WTC11 (cell line): ENCODE data around the gene TPSAB1. TPM values are rescaled to one million over a fixed set of nuclear protein-coding genes. Genes with fewer than 3 reads are reported as not detected.

ENCODE experiments used
- ATAC-seq: fragments of 200-7000 bp; cut with Tn5 transposase; 2 replicates; pipeline ENCODE4 v1.10.0; 2021; ENCODE audit warnings: mild to moderate bottlenecking, moderate library complexity
- CTCF ChIA-PET: fragments of 300-600 bp; sonication (Branson Sonifier 250); formaldehyde crosslinking; loops from one replicate; lab custom pipeline; 2021; ENCODE audit warnings: antibody characterized with exemption; lab: Charles Lee
- POLR2A ChIA-PET: fragments of 350-600 bp; sonication (Branson Sonifier 250); formaldehyde crosslinking; loops from one replicate; lab custom pipeline; 2021; ENCODE audit warnings: antibody characterized with exemption; lab: Charles Lee
- DNase-seq: peaks from one replicate; pipeline ENCODE4 v3.0.0; 2021; ENCODE audit warnings: low spot score
- H3K27ac Mint-ChIP-seq: 2 replicates; pipeline ENCODE4 v1.8.0; 2021; ENCODE audit warnings: mixed read lengths
- H3K27me3 Mint-ChIP-seq: 2 replicates; pipeline ENCODE4 v1.8.0; 2021; ENCODE audit warnings: low read depth, mild to moderate bottlenecking, moderate library complexity, mixed read lengths
- H3K36me3 Mint-ChIP-seq: 2 replicates; pipeline ENCODE4 v1.8.0; 2021; ENCODE audit warnings: mixed read lengths
- H3K4me1 Mint-ChIP-seq: 2 replicates; pipeline ENCODE4 v1.8.0; 2022; ENCODE audit warnings: mixed read lengths
- H3K4me3 Mint-ChIP-seq: 2 replicates; pipeline ENCODE4 v1.8.0; 2021; ENCODE audit warnings: mild to moderate bottlenecking, moderate library complexity, mixed read lengths
- H3K9me3 Mint-ChIP-seq: 2 replicates; pipeline ENCODE4 v1.8.0; 2021; ENCODE audit warnings: mixed read lengths
- ATF1 ChIP-seq: sonication (generic); formaldehyde crosslinking; IDR thresholded peaks from 2 replicates; pipeline ENCODE4 v1.8.1; 2023; ENCODE audit warnings: mild to moderate bottlenecking, moderate library complexity, missing genetic modification reagents
- CDX4 ChIP-seq: fragments of 250-450 bp; sonication (Bioruptor Pico); IDR thresholded peaks from 2 replicates; pipeline ENCODE4 v1.9.0; 2021; ENCODE audit warnings: moderate library complexity, mild to moderate bottlenecking, inconsistent platforms, borderline replicate concordance
- CREB1 ChIP-seq: sonication (generic); formaldehyde crosslinking; IDR thresholded peaks from 2 replicates; pipeline ENCODE4 v1.8.0; 2023; ENCODE audit warnings: mild to moderate bottlenecking, missing genetic modification reagents
- FOXK1 ChIP-seq: sonication (generic); formaldehyde crosslinking; IDR thresholded peaks from 2 replicates; pipeline ENCODE4 v1.8.0; 2022; ENCODE audit warnings: mild to moderate bottlenecking, moderate library complexity, missing genetic modification reagents
- GTF2I ChIP-seq: fragments of 250-450 bp; sonication (Bioruptor Pico); conservative IDR thresholded peaks from 2 replicates; pipeline ENCODE4 v1.4.0; 2021; ENCODE audit warnings: mild to moderate bottlenecking
- KAT7 ChIP-seq: sonication (generic); formaldehyde crosslinking; IDR thresholded peaks from 2 replicates; pipeline ENCODE4 v1.8.1; 2023; ENCODE audit warnings: missing genetic modification reagents, mild to moderate bottlenecking, borderline replicate concordance
- PREB ChIP-seq: sonication (generic); formaldehyde crosslinking; IDR thresholded peaks from 2 replicates; pipeline ENCODE4 v1.8.1; 2022; ENCODE audit warnings: mild to moderate bottlenecking, missing genetic modification reagents, moderate library complexity, borderline replicate concordance
- RORB ChIP-seq: fragments of 250-450 bp; sonication (Bioruptor Pico); IDR thresholded peaks from 2 replicates; pipeline ENCODE4 v1.9.0; 2021; ENCODE audit warnings: mild to moderate bottlenecking
- TP53 ChIP-seq: sonication (generic); formaldehyde crosslinking; IDR thresholded peaks from 2 replicates; pipeline ENCODE4 v1.8.1; 2023; ENCODE audit warnings: mild to moderate bottlenecking, missing genetic modification reagents
- ZBTB21 ChIP-seq: sonication (generic); formaldehyde crosslinking; IDR thresholded peaks from 2 replicates; pipeline ENCODE4 v1.8.1; 2023; ENCODE audit warnings: mild to moderate bottlenecking, missing genetic modification reagents, borderline replicate concordance
- ZNF232 ChIP-seq: sonication (generic); formaldehyde crosslinking; IDR thresholded peaks from 2 replicates; pipeline ENCODE4 v1.8.0; 2022; ENCODE audit warnings: mild to moderate bottlenecking, missing genetic modification reagents
- ZNF263 ChIP-seq: sonication (generic); formaldehyde crosslinking; IDR thresholded peaks from 2 replicates; pipeline ENCODE4 v1.8.1; 2022; ENCODE audit warnings: low read depth, mild to moderate bottlenecking, moderate library complexity, missing genetic modification reagents
- ZNF281 ChIP-seq: sonication (generic); formaldehyde crosslinking; IDR thresholded peaks from 2 replicates; pipeline ENCODE4 v1.8.0; 2023; ENCODE audit warnings: mild to moderate bottlenecking, missing genetic modification reagents
- ZNF423 ChIP-seq: fragments of 250-450 bp; sonication (Bioruptor Pico); IDR thresholded peaks from 2 replicates; pipeline ENCODE4 v2.1.2; 2022; ENCODE audit warnings: mild to moderate bottlenecking, moderate library complexity
- total RNA-seq: library from RNA; stranded (reverse); gene quantifications from 3 replicates; pipeline ENCODE4 v1.2.3, GENCODE V29; 2021
- TF ChIP-seq, protein P1 (sequence below): sonication (generic); formaldehyde crosslinking; IDR thresholded peaks from 2 replicates; pipeline ENCODE4 v1.8.1; 2022; ENCODE audit warnings: low read depth, mild to moderate bottlenecking, moderate library complexity, missing genetic modification reagents, borderline replicate concordance
- TF ChIP-seq, protein P2 (sequence below): sonication (generic); formaldehyde crosslinking; conservative IDR thresholded peaks from 2 replicates; pipeline ENCODE4 v1.8.1; 2022; ENCODE audit warnings: mild to moderate bottlenecking, missing genetic modification reagents
- TF ChIP-seq, protein P3 (sequence below): fragments of 250-450 bp; sonication (Bioruptor Pico); IDR thresholded peaks from 2 replicates; pipeline ENCODE4 v1.9.0; 2021; ENCODE audit warnings: mild to moderate bottlenecking, borderline replicate concordance

TPSAB1 gene
- total RNA-seq, 1 experiment from 2014 or later = not detected

- Mint-ChIP-seq H3K27ac (no peak overlapping the region), H3K27me3 (peaks cover 27% of the 10 kb centered on the region), H3K36me3 (no peaks in the 10 kb centered on the region), H3K4me3 (no peak overlapping the region), H3K4me1 (peaks cover 7% of the 10 kb centered on the region), H3K9me3 (no peaks in the 10 kb centered on the region)
- ATAC-seq (no peak), DNase-seq (no peak)
- TF ChIP-seq, protein P1, sequence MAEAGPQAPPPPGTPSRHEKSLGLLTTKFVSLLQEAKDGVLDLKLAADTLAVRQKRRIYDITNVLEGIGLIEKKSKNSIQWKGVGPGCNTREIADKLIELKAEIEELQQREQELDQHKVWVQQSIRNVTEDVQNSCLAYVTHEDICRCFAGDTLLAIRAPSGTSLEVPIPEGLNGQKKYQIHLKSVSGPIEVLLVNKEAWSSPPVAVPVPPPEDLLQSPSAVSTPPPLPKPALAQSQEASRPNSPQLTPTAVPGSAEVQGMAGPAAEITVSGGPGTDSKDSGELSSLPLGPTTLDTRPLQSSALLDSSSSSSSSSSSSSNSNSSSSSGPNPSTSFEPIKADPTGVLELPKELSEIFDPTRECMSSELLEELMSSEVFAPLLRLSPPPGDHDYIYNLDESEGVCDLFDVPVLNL = no peak
- TF ChIP-seq ATF1 = no peak
- no peak for TF ChIP-seq PREB (CRISPR knock-in tag)
- no peak for TF ChIP-seq ZNF232 (CRISPR knock-in tag)
- TF ChIP-seq TP53 (CRISPR knock-in tag) = no peak
- no peak for TF ChIP-seq FOXK1 (CRISPR knock-in tag)
- TF ChIP-seq ZNF423 = no peak
- TF ChIP-seq ZBTB21 (CRISPR knock-in tag) = no peak
- ChIA-PET POLR2A (no interaction called here), CTCF (interaction anchor here (0.6 to 1.5 kb wide), 5 partner anchors 13 to 511 kb away, joined by 3 to 11 read pairs (median 4); no protein-coding TSS in a partner anchor)
Measured at GRCh38 chr16:1283996-1284616, 43.6 kb downstream of the TPSAB1 start.

- TF ChIP-seq ZNF263 (no peak), CDX4 (CRISPR knock-in tag) (no peak), KAT7 (CRISPR knock-in tag) (no peak), GTF2I (CRISPR knock-in tag) (no peak), ZNF281 (no peak), CREB1 (CRISPR knock-in tag) (no peak), RORB (no peak)
- TF ChIP-seq, protein P2, sequence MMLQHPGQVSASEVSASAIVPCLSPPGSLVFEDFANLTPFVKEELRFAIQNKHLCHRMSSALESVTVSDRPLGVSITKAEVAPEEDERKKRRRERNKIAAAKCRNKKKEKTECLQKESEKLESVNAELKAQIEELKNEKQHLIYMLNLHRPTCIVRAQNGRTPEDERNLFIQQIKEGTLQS (CRISPR knock-in tag) = no peak
- TF ChIP-seq, protein P3, sequence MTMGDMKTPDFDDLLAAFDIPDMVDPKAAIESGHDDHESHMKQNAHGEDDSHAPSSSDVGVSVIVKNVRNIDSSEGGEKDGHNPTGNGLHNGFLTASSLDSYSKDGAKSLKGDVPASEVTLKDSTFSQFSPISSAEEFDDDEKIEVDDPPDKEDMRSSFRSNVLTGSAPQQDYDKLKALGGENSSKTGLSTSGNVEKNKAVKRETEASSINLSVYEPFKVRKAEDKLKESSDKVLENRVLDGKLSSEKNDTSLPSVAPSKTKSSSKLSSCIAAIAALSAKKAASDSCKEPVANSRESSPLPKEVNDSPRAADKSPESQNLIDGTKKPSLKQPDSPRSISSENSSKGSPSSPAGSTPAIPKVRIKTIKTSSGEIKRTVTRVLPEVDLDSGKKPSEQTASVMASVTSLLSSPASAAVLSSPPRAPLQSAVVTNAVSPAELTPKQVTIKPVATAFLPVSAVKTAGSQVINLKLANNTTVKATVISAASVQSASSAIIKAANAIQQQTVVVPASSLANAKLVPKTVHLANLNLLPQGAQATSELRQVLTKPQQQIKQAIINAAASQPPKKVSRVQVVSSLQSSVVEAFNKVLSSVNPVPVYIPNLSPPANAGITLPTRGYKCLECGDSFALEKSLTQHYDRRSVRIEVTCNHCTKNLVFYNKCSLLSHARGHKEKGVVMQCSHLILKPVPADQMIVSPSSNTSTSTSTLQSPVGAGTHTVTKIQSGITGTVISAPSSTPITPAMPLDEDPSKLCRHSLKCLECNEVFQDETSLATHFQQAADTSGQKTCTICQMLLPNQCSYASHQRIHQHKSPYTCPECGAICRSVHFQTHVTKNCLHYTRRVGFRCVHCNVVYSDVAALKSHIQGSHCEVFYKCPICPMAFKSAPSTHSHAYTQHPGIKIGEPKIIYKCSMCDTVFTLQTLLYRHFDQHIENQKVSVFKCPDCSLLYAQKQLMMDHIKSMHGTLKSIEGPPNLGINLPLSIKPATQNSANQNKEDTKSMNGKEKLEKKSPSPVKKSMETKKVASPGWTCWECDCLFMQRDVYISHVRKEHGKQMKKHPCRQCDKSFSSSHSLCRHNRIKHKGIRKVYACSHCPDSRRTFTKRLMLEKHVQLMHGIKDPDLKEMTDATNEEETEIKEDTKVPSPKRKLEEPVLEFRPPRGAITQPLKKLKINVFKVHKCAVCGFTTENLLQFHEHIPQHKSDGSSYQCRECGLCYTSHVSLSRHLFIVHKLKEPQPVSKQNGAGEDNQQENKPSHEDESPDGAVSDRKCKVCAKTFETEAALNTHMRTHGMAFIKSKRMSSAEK = no peak
- Mint-ChIP-seq H3K27ac (no peak overlapping the region), H3K36me3 (no peaks in the 10 kb centered on the region), H3K27me3 (peaks cover 43% of the 10 kb centered on the region), H3K4me3 (no peak overlapping the region), H3K9me3 (no peaks in the 10 kb centered on the region), H3K4me1 (peaks cover 16% of the 10 kb centered on the region)
- DNase-seq (no peak), ATAC-seq (no peak; the same call in 1 of the 2 replicates)
- ChIA-PET CTCF (interaction anchor here (1.1 to 3.1 kb wide), 2 partner anchors 8 to 15 kb away, joined by 4 to 17 read pairs; no protein-coding TSS in a partner anchor), POLR2A (no interaction called here)
Measured at GRCh38 chr16:1285669-1286512, 45.4 kb downstream of the TPSAB1 start.
